ENCODE measurements around the gene WDR31.
"Not testable (repeated sequence)": the region's sequence is repeated elsewhere in the genome, so short reads cannot be mapped to it uniquely, and the experiment has no call there.

The WDR31 gene

GRCh38 chr9:113328045-113328782 is 11.9 kb downstream of the WDR31 start:
- no peak for DNase-seq

- DNase-seq, result no peak
Observed at GRCh38 chr9:113326230-113326629, 13.8 kb downstream of the WDR31 start.

- DNase-seq, result no peak
Observed at GRCh38 chr9:113322671-113323070, 17.4 kb downstream of the WDR31 start.

- no peak for DNase-seq
Observed at GRCh38 chr9:113320051-113320450, 20.0 kb downstream of the WDR31 start.

- no peak for DNase-seq
Observed at GRCh38 chr9:113319054-113319453, 21.0 kb downstream of the WDR31 start.

GRCh38 chr9:113317777-113318176 is 22.3 kb downstream of the WDR31 start:
- DNase-seq, result no peak

GRCh38 chr9:113316030-113316429 is 24.0 kb downstream of the WDR31 start:
- no peak for DNase-seq

- peak in 3 of 4 experiments; percentile 8 to 36 (median 19) for DNase-seq
Observed at GRCh38 chr9:113315231-113315630, 24.8 kb downstream of the WDR31 start.

DNA sequence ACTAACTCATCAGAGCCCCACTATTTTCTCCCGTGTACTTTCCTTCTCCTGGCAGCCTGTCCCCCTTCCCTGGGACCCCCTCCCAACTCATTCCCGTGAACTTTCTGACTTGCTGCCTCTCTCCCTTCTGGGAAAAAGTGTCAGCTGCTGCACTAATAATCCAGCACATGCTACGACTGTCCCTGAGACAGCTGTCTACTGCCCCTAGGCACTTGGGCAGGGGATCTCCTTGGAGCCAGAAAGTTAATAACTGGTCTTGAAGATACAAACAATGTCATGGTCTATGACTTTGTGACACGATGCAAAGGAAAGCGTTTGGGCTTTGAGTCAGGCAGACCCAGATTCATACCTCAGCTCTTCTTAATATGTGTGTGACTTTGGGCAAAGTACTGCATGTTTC is 26.8 kb downstream of the WDR31 start:
- no peak for DNase-seq

- DNase-seq, result no peak
Observed at GRCh38 chr9:113311961-113312360, 28.1 kb downstream of the WDR31 start.

DNA sequence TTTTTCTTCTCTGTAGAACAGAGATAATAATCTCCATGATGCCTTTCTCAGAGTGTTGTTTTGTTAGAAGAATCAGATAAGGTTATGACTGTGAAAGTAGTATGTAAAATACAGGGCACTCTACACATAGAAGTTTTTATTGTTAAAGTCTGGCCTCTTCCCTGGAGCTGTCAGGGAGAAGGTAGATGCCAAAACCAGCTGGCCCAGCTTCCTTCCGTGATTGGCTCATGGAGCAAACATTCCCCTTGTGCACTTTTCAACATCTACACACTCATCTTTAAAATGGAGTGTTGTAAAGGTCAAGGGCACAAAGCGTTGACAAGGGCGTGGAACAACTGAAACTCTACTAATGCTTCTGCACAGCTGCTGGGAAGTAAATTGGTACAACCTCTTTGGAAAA is 29.5 kb downstream of the WDR31 start:
- no peak for DNase-seq

GRCh38 chr9:113309204-113309813 is 30.8 kb downstream of the WDR31 start:
- peak; percentile 35 to 72 (median 64) for DNase-seq

DNA sequence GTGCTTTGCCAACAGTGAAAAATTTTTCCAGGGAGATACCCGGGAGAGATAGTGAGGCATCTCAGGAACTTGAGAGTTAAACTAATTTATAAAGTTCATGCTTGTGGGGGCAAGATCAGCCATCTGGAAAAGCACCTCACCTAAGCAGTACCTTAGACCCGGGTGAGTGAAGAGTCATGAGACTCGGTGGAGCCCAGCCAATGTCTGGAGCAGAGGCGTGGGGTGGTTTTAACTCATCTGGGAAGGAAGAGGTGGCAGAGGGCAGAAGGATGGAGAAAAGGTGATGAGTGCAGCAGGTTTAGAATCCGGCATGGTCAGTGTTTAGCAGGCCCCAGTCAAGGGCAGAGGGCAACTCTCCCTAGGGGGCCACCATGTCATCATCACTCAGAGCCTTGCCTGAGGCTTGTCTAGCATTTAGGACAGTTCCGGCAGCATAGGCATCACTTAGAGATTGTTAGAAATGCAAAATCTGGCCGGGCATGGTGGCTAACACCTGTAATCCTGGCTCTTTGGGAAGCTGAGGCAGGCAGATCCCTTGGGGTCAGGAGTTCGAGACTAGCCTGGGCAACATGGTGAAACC is 32.6 kb downstream of the WDR31 start:
- no peak for DNase-seq

DNA sequence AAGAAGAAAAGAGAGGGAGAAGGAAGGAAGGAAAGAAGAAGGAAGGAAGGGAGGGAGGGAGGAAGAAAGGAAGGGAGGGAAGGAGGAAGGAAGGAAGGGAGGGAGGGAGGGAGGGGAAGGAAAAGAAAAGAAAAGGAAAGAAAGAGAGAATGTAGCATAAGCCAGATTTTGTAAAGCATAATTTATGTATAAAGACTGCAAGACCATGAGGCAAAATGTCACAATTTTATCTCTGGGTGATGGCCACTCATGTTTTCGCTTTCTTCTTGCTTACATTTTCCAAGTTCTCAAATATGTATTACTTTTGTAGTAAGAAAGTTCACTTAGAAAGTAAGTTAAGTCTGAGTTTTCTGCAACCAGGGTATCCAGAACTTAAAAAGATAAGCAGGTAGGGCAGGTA is 33.5 kb downstream of the WDR31 start:
- no peak for DNase-seq

DNA sequence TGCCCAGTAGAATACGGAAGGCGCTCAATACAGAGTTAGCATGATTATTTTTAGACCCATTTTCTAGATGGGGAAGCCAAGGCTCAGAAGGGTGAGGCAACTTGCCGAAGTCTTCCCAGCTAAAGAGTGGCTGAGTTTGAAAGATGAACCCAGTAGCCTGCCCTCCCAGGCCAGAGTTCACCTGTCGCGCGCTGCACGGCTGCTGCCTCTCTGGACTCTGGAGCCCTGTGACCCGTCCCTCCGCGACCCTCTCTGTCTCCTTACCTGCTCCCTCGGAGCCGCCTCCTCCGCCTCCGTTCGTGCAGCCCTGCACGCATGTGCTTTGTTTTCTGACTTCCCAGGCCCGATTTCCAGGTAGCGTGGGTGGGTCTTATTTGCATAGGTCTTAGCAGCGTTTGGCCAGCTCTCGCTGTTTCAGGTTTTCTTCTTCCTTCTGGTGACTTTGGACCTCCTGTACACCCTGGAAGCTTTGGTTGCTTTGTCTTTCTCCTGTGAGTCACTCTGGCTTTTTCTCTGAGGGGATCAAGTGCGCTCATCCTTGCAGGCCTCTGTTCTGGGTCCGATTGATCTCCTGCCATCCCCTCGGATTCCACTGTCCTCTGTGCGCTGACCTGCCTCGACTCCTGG is 37.2 kb downstream of the WDR31 start, which contains the start of gene RNF183:
RNF183 (minus strand) TSS at position 585 of the 627 bp plus-strand sequence. CDS start 5,192 bp downstream, outside the sequence.
- DNase-seq, result no peak

DNA sequence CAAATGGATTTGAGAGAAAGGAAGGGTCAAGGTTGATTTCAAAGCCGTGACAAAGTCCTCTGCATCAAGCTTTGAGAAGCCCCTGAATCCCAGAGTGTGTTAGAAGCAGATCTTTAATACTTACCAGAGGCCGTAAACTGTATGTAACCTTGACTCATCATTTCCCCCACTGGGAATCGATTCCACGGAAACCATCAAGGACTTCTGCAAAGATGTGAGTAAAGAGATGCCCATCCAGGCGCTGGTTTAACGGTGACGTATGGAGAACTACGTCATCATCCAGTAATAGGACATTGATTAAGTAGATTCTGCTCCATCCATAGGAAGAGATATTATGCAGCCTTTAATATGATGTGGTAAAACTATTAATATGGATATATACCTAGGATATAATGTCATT is 38.5 kb downstream of the WDR31 start:
- no peak for DNase-seq

DNA sequence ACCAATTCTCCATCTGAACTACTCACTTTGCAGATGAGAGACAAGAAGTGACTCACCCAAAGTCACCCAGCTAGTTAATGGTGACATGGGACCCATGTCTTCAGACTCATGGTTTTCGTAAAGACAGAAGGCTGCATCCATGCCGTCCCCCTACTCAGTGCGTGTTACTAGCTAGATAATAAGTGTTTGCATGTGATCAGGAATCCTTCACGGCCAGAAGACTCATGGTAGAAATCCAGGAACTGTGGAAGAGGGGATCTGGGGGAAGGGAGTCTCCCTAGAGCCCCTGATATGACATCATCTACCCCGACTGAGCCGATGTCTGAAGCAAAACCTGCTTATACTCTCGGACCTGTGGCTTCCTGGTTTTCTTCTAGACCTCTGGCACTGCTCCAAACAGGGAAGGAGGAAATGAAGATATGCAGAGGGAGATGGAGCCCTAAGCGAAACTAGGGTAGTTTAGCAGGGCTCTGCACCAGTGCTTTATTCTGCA is 40.2 kb downstream of the WDR31 start:
- DNase-seq, result peak; percentile 65 to 90 (median 79)

- no peak for DNase-seq
Observed at GRCh38 chr9:113298924-113299770, 40.9 kb downstream of the WDR31 start.

DNA sequence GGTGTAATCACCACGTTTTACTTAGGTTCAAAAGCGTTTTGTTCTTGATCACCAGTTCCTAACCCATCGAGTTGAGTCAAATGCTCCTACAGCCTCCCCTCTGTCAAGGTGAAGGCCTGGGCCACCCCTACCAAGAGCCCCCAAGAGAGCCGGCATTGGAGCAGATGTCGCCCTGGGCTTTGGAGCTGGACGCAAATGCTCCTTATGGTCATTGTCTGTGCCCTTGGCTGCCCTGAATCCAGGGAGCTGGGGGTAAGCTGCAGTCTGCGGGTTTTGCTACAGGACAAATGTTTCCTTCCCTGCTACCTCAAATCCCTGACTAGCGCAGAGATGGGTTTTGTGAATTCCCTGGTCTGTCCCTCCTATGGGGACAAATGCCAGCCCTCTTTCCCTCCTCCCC is 41.8 kb downstream of the WDR31 start:
- DNase-seq, result no peak

DNA sequence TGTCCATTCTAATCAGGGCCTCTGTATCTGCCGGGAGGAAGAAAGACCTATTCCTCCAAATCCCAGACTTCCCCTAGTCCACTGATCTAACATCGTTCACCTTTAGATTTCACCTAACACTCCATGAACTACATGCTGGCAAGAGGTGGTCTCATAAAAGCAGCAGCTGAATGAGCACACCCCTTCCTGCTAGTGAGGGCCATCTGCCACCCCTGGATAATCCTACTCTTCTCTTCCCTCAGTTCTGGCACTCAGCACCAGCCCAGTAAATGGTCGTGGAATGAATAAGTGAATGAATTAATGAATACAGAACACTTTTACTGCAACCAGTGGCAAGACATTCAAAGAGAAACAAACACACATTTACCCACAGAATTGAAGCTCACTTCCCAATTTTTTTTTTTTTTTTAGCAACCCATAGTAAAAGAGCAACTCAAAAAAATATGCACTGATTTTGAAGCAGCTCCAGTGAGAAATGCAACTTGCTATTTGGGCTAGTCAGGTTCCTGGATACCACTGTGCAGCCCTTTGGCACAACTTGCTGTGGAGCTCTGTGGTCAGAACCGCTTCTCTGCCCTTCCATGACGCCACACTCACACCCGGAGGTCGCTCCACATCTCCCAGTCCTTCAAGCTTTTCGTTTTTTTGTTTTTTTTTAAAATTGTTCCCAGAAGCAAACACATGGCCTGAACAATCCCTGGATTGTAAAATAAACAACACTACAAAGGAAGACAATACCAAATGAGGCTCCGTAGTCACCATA is 43.1 kb downstream of the WDR31 start:
- no peak for DNase-seq

- not testable (repeated sequence) for DNase-seq
Observed at GRCh38 chr9:113296247-113296646, 43.8 kb downstream of the WDR31 start.

Data from suppressor macrophage (primary cell).